22Rv1 (cell line): ENCODE data around the gene CCDC127.

Experiments
- H3K27ac ChIP-seq: fragments of 450-650 bp; 2 replicates; pipeline ENCODE4 v1.5.1; 2017
- CTCF ChIP-seq: fragments of 450-650 bp; IDR thresholded peaks from 2 replicates; pipeline ENCODE4 v1.5.1; 2017; ENCODE audit warnings: mild to moderate bottlenecking
- ZFX ChIP-seq: fragments of 450-650 bp; IDR thresholded peaks from 2 replicates; pipeline ENCODE4 v1.6.1; 2017; ENCODE audit warnings: antibody characterized with exemption, borderline replicate concordance

Gene CCDC127

GRCh38 chr5:161803-162110 lies 56.2 kb downstream of the CCDC127 start:
- H3K27ac ChIP-seq = no peak overlapping the region
- TF ChIP-seq ZFX = no peak
- TF ChIP-seq CTCF = no peak

DNA sequence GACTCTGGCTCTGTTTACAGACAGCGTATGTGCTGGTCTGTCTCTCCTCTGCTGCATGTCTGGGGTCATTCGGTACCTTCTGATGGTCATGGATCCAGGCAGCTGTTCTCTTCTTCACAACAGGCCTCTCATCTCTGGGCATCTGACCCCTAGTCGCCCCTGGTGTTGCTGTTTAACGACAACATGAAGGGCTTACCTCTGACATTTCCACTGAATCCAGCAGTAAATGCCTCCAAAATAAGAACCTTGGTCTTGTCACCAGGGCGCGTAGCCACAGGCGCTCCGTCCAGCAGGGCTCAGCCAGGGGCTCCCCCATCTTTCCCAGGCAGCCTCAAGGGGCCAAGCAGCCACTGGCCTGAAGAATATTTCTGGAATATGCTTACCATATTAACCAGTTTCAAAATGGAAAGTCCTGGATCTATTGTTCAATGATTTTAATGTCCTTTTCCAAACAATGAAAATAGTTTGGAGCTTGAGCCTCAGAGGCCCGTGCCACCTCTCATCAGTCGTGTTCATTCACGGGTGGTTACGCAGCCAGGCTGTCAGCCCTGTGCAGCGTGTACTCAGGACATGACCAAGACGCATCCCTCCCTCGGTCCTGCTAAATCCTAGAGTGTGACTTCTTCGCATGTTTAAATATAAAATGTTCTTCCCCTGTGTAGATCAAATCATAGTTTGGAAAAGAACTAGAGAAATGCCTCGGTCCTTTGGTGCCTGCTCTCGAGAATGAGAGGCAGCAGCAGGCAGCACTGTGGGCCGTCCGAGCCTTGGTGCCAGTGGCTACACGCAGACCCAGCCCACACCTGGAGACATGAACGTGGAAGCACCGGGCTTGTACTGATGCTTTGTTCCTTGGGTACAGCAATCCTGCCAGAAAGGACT lies 56.8 kb downstream of the CCDC127 start:
- TF ChIP-seq CTCF = no peak
- TF ChIP-seq ZFX = no peak
- no peak overlapping the region for H3K27ac ChIP-seq

DNA sequence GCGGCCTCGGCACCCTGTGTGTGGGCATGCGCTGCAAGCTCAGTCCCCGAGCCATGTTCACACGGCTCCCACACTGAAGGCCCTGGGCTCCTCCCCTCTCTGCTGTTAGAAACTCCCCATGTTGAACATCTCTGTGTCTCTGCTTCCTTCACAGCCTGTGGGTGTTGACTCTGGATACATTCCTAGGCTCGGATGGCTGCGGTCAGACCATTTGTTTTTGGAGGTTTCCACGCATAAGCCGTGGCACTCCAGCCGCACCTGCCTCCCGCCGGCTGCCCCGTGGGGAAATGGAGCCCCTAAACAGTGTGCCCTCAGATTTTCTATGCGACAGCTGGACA lies 57.8 kb downstream of the CCDC127 start:
- no peak for TF ChIP-seq CTCF
- no peak for TF ChIP-seq ZFX
- H3K27ac ChIP-seq = no peak overlapping the region

- no peak for TF ChIP-seq ZFX
- no peak for TF ChIP-seq CTCF
- no peak overlapping the region for H3K27ac ChIP-seq
These were observed 58.3 kb downstream of the CCDC127 start for GRCh38 chr5:159448-160172.

DNA sequence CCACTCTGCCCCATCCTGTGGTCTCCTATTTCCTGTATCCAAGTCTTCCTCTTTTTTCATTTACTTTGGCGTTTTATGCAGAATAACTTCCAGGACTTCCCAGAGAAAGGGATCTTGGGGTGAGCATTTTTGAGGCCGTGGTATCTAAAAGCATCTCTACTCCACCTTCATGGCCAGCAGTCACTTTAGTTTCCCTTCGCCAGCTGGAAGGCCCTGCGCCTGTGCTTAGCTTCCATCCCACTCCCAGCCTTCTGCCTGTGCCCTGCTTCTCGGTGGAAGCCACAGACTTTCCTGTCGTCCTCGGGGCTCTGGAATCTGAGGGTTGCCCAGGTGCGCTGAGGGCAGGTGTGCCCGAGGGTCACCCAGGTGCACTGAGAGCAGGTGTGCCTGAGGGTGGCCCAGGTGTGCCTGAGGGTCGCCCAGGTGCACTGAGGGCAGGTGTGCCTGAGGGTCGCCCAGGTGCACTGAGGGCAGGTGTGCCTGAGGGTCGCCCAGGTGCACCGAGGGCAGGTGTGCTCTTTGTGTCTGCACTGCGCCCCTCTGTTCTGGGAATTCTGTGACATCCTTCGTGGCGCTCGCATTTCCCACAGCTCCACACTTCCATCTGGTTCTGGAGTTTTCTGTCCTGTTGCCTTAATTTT lies 59.0 kb downstream of the CCDC127 start:
- TF ChIP-seq ZFX (no peak), CTCF (no peak)
- H3K27ac ChIP-seq = no peak overlapping the region

DNA sequence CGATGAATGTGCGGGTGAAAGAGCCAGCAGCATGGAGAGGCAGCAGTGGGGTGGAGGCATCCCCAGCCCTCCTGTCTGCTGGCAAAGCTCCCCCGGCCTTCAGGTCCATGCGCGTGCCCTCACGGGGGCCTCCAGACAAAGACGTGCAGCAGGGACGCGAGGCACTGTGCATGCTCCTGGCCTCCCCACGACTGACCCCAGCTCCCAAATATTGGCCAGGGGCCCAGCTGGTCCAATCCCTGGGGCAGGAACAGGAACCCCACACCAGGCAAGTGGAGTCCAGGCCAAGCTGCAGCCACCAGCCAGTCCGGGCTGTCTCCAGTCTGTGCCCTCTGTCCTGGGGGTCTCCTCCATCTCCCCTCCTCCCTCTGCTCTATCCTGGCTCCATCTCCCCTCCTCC lies 60.2 kb downstream of the CCDC127 start:
- H3K27ac ChIP-seq = no peak overlapping the region
- no peak for TF ChIP-seq CTCF
